NCI-H2081 treated with DMSO at 0.1 percent for 48 hours (cell line): Measurements from ENCODE around the gene MAX.

Experiments used
- DNase-seq: peaks from one replicate; lab custom pipeline; 2025; lab: John Stamatoyannopoulos, UW

Gene MAX

DNA sequence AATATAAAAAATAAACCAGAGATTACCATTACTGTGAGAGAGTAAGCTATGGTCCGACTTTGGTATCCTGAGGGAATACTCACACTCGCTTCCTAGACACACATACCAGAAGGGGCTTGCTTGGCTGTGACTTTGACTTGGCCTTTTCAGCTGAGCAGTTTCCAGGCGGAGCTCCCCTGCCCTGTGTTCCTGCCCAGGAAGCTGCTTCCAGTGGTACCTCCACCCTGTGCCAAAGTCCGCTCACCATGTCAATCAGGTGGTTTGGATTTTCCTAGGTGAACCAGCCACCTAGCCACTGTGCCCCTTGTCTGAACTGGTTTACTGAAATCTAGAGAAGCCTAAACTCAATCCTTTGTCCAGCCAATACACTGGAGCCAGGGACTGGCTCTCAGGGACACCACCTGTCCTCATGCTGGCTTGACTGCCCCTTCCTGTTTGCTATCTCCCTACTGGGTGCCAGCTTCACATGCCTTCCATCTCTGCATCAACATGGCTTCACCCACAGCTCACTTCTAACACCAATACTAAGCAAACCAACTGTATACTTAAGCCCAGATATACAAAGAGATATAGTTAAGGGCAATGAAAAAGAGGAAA lies 28.6 kb downstream of the MAX start:
- DNase-seq: no peak

DNA sequence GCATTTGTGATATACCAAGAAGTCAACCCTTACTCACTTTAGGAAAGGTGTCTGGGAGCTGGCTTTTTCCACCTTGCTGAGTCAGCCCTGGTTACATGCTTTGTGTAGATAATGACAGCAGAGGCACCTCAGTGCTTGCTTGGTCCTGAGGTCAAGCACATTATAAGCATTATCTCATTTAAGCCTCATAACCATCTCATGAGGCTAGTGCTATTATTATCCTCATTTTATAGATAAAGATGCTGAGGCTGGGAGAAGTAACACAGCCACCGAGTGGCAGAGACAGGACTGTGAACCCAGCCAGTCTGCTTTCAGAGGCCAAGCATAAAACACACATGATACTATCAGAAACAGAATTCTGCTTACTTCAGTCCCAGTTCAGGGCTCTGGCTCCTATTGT lies 29.4 kb downstream of the MAX start:
- no peak for DNase-seq

DNA sequence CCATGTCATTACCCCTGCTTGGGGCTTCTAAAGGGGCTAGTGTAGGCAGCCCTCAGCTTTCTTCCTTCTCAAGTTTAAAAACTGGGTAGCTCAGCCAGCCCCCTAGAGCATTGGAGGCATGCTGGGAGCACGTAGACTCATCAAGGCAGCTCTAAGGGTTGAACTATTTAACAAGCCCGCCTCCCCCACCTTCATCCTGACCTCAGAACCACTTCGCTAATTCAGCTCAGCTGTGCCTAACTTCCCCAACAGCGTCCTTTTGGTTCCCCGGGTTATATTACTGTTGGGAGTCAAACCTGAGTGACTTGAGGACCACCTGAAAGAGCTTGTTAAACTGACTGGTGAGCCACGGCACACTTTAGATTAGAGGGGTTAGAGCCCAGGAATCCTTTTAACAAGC lies 30.1 kb downstream of the MAX start:
- DNase-seq: no peak

DNA sequence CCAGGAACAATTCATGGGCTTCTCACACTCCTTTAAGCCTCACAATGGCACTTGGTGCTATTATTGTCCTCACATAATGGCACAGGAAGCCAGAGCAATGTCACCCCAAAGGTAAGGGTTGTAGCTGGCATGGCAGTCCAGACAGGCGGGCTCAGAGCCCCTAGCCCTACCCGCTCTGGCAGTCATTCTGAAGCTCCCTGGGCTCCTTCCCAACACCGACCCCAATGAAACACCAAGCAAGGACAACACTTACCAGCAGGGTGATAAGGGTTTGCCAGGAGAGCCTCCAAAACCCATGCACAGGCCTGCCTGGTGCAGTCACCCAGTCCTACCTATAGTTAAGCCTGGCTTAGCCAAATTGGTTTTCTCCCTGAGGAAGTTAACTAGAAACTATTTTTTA lies 30.8 kb downstream of the MAX start:
- no peak for DNase-seq

DNA sequence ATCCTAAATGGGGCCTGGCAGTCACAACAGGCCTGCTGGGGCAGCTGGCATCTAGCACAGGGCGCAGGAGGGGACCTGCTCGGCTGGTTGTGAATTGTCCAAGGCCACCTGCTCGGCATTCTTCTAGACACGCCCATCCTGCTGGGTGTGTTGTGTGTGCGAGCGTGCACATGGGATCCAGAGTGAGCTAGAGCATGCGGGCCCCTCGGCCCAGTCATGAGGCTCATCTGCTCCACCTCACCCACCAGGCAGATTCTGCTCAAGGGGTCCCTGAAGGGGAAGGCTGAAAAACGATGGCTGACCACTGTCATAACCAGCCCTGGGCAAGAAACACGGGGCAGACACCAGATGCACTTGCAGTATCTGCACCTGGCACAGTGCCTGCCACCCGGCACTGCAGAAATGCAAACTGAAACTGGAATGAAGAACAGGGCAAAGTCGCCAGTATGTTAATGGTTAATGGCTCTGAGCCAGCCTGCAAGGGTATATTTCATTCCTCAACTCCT lies 31.8 kb downstream of the MAX start:
- peak; percentile 72 for DNase-seq

DNA sequence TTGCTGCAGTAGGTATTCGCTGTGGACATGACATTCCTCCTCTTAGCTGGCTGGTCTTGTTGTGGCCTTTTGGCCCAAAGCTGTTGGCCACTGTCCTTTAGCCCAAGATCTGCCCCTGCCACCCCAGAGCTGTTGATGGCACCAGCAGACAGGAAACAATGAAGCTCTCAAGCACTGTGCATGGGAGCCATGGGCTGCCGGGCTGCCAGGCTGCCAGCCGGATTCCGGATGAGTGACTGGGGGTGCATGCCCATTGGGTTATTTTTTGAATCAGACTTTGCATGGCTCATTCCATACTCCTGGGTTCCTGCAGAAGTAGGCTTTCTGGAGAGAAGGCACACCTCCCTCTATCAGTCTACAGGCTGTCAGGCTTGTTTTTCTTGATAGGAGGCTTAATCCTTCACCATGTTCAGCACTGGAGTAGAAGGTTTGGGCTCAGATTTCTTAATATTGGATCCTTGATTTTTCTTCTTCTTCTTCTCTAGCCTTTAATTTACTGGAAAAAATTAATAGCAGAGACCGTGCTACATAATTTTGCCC lies 32.4 kb downstream of the MAX start:
- no peak for DNase-seq

DNA sequence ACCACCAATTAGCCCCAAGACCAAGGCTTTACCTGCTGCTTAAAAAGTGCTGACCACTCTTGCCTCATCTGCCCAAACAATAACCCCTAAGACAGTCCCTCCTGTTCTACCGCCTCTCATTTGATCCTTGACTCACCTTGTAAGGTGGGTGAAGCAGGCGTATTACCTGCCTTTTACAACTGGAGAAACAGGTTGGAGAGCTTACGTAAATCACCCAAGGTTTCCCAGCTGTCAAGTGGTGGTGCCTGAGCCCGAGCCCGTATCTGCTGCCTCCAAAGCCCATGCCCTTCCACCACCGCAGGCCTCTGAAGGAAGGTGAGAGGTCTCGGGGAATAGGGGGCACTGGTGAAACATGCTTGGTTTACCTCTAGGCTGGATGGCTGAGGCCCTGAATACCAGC lies 36.6 kb downstream of the MAX start:
- DNase-seq: no peak

DNA sequence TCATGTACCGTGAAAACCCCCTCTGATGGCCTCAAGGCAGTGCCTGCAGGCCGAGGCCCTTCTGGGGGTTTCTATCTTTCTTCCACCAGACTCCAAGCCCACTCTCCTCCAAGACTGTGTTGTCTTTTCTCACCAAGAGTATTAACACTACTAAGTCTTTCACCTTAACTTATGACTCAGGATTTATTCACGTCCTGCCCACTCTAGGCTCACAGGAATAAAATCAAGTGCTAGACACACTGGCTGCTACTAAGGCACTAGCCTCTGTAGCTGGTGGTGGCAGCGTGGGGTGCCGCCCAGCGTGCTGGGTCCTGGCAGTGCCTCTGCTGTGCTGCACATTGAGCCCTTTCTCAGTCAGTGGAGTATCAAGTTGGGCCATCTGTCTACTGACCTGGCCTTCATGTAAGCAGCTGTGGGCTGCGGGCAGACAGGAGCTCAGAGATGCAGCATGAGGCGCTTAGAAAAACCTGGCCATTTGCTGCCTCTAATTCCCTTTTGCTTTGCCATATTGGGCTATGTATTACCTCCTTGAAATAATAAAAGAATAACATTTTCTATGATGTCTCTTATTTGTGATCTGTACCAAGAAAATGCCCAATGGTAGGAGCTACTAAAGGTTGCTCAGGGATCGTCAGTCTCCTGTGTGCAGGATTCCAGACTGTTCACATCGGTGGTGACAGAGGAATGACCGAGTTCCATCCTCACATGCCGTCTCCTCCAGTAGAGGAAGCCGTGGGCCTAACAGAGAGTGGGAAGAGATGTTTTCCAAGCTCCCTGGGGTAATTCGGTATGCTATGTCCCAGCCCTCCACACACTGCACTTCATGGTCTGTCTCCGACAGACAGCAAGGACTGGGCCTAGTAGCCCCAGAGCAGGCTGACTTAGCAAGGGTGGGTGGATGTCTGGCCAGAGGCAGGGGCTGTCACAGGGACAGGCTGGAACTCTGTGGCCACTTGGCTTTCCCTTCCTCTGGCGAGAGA lies 39.9 kb downstream of the MAX start:
- DNase-seq: no peak

DNA sequence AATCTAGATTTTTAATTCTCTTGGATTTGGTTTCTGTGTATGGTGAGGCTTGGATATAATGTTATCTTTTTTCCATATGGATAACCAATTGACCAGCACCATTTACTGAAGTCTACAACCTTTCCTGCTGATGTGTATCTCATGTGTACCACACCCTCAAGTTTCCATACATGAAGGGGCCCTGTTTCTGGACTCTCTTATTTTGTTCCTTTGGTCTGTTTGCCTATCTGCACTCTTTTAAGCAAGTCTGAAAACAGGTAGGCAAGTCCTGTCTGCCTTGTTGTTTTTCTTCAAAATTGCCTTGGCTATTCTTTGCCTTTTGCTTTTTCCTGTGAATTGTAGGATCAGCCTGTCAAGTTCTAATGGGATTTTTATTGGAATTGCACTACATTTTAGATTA lies 44.6 kb downstream of the MAX start:
- DNase-seq: no peak

DNA sequence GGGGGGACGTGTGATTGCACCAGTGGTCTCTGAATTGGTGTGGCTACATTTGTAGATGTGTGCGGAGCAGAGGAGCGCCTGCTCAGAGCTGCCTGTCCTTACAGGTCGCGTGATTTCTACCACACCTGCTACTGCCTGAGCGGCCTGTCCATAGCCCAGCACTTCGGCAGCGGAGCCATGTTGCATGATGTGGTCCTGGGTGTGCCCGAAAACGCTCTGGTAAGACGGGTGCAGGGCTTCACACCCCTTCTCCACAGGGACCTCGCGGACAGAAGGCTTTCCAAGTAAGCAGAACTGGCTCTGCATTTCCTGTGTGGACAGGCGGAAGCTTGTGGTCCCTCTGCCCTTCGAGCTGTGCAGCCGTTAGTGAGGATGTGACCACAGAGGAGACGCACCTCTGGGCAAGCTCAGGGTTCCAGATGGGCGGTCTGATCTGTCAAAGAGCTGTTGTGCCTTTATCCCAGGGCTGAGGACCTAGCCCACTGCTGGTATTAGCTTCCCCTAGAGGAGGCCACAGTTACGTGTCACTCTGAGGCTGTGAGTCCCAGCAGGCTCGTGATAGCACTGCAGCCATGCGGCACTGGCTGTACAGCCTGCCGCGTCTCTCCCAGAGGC lies 47.7 kb downstream of the MAX start:
- no peak for DNase-seq

DNA sequence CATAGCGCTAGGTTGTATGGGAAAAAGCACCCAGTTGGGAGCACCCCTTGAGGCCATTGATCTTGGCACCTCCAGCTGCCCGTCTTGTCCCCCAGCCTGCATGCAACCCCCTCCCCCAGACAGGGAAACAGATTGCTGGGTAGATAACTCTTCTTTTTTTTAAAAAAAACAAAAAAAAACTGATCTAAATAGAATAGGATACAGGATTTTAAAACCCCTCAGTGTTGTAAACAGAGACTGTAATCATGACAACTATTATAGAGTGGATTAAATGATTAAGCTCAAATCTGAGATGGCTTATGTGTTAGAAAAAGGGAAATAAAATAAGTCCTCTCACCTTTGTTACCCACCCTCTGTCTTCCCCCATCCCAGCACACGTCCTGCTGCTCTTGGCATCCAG lies 48.9 kb downstream of the MAX start:
- DNase-seq: no peak

DNA sequence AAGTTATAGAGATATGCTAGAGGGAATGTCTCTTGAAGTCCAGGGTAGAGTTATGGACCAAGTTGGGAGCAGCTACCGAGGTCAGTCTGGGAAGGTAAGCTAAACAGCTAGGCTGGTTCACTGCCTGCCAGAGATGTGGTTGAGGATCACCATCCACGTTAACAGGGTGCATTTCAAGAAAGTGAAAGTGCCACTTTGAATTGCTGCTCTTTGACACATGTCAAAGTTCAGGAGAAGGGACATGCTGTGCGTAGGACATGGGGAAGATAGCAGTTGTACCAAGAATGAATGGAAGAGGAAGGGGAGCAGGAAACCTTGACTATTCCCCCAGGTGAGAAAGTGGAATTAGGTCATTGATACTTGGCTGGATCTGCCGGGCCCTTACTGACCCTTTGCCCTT lies 49.5 kb downstream of the MAX start:
- no peak for DNase-seq

DNA sequence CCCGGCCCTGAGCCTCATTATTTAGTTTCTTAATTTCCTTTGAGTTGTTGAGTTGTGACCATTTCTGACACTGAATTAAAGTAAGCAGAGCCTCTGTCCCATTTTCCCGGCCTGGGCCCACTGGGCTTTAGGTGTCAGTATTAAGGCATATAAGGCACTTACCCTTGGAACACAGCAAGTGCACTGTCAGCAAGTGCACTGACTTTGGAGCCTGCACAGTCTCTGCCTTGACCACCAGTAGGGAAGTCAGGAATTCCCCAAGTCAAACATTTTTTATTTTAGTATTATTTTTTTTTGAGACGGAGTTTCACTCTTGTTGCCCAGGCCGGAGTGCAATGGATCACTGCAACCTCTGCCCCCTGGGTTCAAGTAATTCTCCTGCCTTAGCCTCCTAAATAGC lies 56.6 kb downstream of the MAX start:
- DNase-seq: no peak

DNA sequence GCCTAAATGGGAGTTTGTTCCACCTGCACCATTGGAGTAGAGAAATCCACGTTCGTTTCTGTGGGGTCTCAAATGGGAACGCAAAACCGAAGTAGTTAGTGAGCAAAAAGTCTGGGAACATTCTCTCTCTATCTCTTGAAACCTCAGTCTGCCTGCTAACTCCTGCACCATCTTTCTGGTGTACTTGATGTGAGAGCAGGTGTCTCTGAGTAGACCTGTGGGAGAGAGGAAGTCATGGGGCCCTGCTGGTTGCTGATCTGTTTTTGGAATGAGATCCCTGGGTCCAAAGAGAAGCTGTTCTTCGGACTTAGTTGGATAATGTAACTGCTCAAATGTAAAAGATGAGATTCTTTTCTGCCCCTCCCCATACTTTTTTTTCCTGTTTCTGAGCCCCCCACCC lies 57.3 kb downstream of the MAX start:
- no peak for DNase-seq

DNA sequence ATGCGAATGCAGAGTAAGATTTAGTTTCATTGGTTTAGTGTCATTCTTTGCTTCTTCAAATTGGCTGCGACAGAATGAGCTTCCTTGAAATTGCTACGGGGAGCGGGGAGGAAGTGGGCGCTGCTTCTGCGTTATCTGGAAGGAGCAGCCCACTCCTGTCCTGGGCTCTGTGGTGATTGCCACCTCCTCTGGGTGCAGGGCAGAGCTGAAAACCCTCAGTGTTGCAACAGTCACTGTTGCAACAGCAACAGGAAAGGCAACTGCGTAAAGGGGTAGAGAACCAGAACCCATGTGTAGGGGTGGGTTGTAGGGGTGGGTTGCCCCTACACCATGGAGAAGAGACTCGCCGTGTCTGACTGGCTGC lies 57.7 kb downstream of the MAX start:
- DNase-seq: no peak

DNA sequence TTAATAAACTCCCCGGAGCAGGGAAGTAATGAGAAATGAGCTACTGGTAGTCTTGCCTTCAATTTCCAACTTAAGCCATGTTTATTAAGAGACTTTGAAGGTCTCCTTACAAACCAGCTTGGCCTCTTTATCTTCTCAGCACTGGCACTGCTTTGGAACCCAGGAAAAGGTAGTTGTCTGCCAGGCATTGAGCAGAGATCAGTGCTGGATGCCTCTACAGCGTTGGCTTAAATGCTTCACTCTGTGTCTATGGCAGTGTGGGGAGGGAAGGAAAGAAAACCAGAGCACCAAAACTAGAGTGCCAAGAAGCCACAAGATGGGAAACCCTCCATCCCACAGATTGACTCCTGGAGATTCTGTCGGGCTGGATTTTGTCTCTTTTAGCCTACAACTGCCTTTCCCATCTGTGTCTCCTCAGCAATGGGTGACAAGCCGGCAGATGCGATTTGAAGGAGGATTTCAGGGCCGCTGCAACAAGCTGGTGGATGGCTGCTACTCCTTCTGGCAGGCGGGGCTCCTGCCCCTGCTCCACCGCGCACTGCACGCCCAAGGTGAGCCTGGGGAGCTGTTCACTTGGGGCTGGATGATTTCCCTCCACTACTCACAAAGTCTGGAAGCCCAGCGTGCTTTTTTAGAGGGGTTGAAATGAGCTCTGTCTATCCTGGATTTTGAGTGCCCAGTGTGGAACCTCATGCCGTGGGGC lies 58.3 kb downstream of the MAX start:
- no peak for DNase-seq

DNA sequence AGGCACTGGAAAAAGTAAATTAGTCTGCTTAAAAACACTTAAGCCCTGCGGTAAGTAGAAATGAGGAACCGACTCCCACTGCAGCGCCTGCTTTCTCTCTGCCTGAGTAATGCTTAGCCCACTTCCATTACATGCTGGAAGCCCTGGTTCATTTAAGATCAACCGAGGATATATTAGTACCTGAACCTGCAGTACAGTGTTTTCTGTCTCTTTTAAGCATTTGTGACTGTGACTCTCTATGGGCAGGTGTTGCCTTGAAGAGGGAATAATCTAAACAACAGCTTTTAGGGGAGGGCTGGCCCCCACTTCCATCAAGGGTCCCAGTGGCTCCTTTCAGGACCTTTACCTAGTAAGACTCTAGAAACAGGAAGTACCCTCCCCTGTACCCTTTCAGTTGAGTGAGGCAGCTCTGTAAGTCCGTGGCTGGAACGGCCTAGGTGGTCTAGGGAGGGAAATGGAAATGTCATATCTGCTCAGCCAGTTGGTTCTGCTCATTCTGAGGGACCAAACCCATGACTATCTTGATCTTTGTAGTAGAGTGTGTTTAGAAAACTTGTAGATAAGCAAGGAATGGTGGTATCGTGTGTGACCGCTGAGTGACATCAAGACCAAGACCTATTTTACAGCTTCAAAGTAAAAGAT lies 59.5 kb downstream of the MAX start:
- no peak for DNase-seq

DNA sequence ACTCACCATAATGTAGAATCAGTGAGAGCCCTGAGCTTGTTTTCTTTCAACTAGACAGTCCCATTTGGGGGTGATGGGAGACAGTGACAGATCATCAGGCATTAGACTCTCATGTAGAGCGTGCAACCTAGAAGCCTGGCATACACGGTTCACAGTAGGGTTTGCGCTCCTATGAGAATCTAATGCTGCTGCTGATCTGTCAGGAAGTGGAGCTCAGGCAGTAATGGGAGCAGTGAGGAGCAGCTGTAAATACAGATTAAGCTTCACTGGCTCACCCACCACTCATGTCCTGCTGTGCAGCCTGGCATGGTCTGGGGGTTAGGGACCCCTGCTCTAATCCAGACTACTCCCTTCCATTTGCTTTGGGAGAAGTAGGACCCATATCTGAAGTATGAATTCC lies 60.0 kb downstream of the MAX start:
- DNase-seq: no peak

DNA sequence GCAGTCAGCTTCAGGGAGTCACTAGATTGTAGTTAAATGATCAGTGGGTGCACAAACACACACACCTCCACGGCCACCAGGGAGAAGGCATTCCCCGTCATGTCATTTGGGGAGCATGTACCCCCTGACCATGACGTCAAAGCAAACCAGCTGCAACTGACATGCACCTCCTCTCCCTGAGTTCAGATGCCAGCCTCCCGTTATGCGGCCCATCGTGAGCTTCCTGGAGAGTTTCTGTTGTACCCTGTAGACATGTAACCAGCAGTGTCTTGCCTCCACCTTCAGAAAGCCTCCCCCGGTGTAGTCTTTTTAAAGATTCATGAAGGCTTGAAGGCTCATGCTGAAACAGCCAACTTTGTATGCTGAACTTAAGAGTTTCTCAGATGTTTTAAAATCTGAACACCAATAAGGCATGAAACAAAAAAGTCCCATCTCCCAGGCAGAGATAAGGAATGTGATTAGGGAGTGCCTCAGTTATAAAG lies 60.8 kb downstream of the MAX start:
- DNase-seq: no peak

DNA sequence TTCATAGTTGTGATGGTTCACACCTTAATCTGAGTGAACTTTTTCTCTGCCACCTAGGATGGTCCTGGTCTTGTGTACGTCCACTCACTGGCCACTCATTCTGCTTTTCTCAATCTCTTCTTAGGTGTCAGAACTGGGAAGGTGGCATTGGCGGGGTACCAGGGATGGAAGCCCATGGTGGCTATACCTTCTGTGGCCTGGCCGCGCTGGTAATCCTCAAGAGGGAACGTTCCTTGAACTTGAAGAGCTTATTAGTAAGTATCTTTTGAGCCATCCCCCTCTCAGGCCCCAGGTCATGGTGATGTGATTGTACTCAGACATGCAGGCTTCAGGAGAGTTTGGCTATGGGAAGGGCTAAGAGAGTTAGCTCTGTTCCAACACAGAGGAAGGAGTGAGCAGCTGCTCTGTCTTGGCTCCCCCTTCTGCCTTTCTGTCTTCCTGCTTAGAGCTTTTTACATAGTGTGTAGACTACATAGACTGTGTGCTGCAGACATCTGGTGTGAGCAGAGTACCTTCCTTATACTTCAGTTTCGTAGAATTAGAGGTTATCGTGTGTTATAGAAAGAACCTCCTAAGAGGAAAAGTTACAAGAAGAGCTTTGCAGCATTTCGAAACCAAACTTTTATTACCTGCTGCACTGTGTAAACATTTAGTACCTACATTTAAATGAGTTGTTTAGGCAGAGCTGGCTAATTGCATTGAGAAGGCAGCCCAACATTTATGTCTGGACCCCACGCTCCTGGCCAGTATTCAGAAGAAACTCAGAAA lies 61.5 kb downstream of the MAX start:
- DNase-seq: no peak

DNA sequence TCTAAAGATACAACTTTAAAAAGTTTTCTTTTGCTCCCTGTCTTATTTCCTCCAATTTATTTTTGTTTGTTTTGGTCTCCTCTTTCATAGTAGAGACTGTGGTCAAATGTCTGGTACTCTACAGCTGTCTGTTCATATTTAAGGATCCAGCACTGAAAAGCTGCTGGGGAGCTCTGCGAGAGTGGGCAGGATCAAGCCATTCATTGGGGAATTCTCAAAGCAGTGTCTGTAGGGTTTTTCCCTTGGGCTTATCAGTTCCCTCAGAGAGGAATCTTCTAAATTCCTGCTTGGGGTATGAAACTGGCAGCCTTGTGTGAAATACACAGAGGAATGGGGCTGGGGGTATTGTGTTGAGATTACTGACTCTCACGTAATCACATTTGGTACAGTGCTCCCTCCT lies 63.4 kb downstream of the MAX start:
- no peak for DNase-seq
